Erythroblast (primary cell): Measurements from ENCODE around the gene TMIE.
"Not testable (repeated sequence)": the region's sequence is repeated elsewhere in the genome, so short reads cannot be mapped to it uniquely, and the experiment has no call there.

Experiments
- GATA1 ChIP-seq: IDR thresholded peaks from 2 replicates; pipeline ENCODE4 v1.6.1; 2011; ENCODE audit warnings: low read depth, mild to moderate bottlenecking, control low read depth, low read length, moderate library complexity
- POLR2A ChIP-seq: IDR thresholded peaks from 2 replicates; pipeline ENCODE4 v1.6.1; 2011; ENCODE audit warnings: mild to moderate bottlenecking, low read length

GRCh38 chr3:46704346-46704745, 3.2 kb downstream of the TMIE start:
- TF ChIP-seq POLR2A, GATA1: not testable (repeated sequence)
